ENCODE results near the gene TSPEAR. TPM values are rescaled to one million over a fixed set of nuclear protein-coding genes. Genes with fewer than 3 reads are reported as not detected.
"Not testable (repeated sequence)": the region's sequence is repeated elsewhere in the genome, so short reads cannot be mapped to it uniquely, and the experiment has no call there.

Gene TSPEAR
- total and polyA plus RNA-seq, 2 donors (not counting 1 experiment from before 2014, with no cell fraction given): not detected

- H2AFZ ChIP-seq (ENCODE audit: low read length): no peak overlapping the region
- no peak overlapping the region for H3K4me3 ChIP-seq (replicated peaks in 1 of 4; ENCODE audit: control extremely low read depth in 1 of 4, insufficient read depth in 1 of 4, low read depth in 3 of 4, low read length in 4 of 4)
- no peak for TF ChIP-seq EZH2 (IDR thresholded peaks at IDR 0.05; ENCODE audit: low read length, missing control alignments)
- TF ChIP-seq CTCF (conservative IDR thresholded peaks at IDR 0.05 in 1 of 2, IDR thresholded peaks at IDR 0.05 in 1 of 2; ENCODE audit: low read depth in 1 of 2, low read length in 2 of 2): no peak
- H3K9me3 ChIP-seq (ENCODE audit: control insufficient read depth, insufficient read depth, low read depth, low read length): no peaks in the 10 kb centered on the region
- H3K9ac ChIP-seq (ENCODE audit: insufficient read depth, low read length): no peak overlapping the region
- H3K27me3 ChIP-seq (ENCODE audit: control insufficient read depth, insufficient read depth, low read length): no peaks in the 10 kb centered on the region
- H3K4me1 ChIP-seq (ENCODE audit: control insufficient read depth, extremely low read depth, insufficient read depth, low read length): no peaks in the 10 kb centered on the region
- H3K27ac ChIP-seq (ENCODE audit: insufficient read depth, low read length): no peak overlapping the region
- no peaks in the 10 kb centered on the region for H3K79me2 ChIP-seq (ENCODE audit: control insufficient read depth, insufficient read depth, low read length)
- DNase-seq (ENCODE audit: low read depth in 2 of 2): no peak
- H3K36me3 ChIP-seq (ENCODE audit: control insufficient read depth, insufficient read depth, low read length): no peaks in the 10 kb centered on the region
- no peak overlapping the region for H3K4me2 ChIP-seq (ENCODE audit: extremely low read depth, insufficient read depth, low read length)
- no peaks in the 10 kb centered on the region for H4K20me1 ChIP-seq (ENCODE audit: control insufficient read depth, extremely low read depth, insufficient read depth, low read length)
These were observed 61.8 kb downstream of the TSPEAR start for GRCh38 chr21:44649521-44650100.

DNA sequence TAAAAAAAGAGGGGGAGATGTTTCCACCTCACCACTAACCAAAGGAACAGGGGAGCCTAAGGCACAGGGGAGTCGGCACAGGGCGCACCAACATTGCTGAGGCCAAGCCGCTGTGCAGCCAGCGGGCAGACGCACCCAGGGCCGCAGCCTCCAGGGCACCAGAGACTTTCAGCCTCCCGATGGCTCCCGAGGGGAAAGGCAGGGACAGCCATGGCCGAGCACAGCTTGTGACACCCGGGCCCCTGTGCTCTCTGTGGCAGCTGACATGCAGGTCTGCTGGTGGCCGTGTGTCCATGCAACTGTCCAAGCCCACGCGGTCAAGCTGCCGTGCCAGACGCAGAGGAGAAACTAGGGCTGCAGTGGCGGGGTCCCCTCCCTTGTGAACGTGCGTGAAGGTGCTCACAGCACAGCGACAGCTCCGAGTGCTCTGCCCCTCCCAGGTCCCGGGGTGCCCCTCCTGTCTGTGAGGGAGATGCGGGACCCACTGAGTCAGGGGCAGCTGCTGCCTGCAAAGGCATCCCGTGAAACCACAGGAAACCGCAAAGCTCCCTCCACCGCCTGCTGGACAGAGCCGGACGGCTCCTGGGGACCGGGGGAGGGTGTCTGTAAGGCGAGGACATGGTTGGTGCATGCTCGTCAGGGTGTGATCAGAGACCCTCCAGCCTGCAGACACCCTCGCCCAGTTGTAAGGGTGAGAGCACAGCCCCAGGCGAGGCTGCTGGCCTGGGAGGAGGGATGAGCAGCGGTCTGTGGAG, 62.6 kb downstream of the TSPEAR start:
- H3K4me3 ChIP-seq (replicated peaks in 1 of 4; ENCODE audit: control extremely low read depth in 1 of 4, insufficient read depth in 1 of 4, low read depth in 3 of 4, low read length in 4 of 4): no peak overlapping the region
- H3K79me2 ChIP-seq (ENCODE audit: control insufficient read depth, insufficient read depth, low read length): no peaks in the 10 kb centered on the region
- H3K27ac ChIP-seq (ENCODE audit: insufficient read depth, low read length): no peak overlapping the region
- no peaks in the 10 kb centered on the region for H3K27me3 ChIP-seq (ENCODE audit: control insufficient read depth, insufficient read depth, low read length)
- H3K9ac ChIP-seq (ENCODE audit: insufficient read depth, low read length): no peak overlapping the region
- no peak overlapping the region for H2AFZ ChIP-seq (ENCODE audit: low read length)
- no peak for DNase-seq (ENCODE audit: low read depth in 2 of 2)
- no peaks in the 10 kb centered on the region for H3K4me1 ChIP-seq (ENCODE audit: control insufficient read depth, extremely low read depth, insufficient read depth, low read length)
- TF ChIP-seq CTCF (conservative IDR thresholded peaks at IDR 0.05 in 1 of 2, IDR thresholded peaks at IDR 0.05 in 1 of 2; ENCODE audit: low read depth in 1 of 2, low read length in 2 of 2) (no peak), EZH2 (IDR thresholded peaks at IDR 0.05; ENCODE audit: low read length, missing control alignments) (no peak)
- no peaks in the 10 kb centered on the region for H4K20me1 ChIP-seq (ENCODE audit: control insufficient read depth, extremely low read depth, insufficient read depth, low read length)
- H3K36me3 ChIP-seq (ENCODE audit: control insufficient read depth, insufficient read depth, low read length): no peaks in the 10 kb centered on the region
- H3K4me2 ChIP-seq (ENCODE audit: extremely low read depth, insufficient read depth, low read length): no peak overlapping the region
- no peaks in the 10 kb centered on the region for H3K9me3 ChIP-seq (ENCODE audit: control insufficient read depth, insufficient read depth, low read depth, low read length)

- H3K4me1 ChIP-seq (ENCODE audit: control insufficient read depth, extremely low read depth, insufficient read depth, low read length): no peaks in the 10 kb centered on the region
- no peak overlapping the region for H3K4me2 ChIP-seq (ENCODE audit: extremely low read depth, insufficient read depth, low read length)
- H3K36me3 ChIP-seq (ENCODE audit: control insufficient read depth, insufficient read depth, low read length): no peaks in the 10 kb centered on the region
- H2AFZ ChIP-seq (ENCODE audit: low read length): no peak overlapping the region
- no peaks in the 10 kb centered on the region for H3K79me2 ChIP-seq (ENCODE audit: control insufficient read depth, insufficient read depth, low read length)
- TF ChIP-seq EZH2 (IDR thresholded peaks at IDR 0.05; ENCODE audit: low read length, missing control alignments) (no peak), CTCF (conservative IDR thresholded peaks at IDR 0.05 in 1 of 2, IDR thresholded peaks at IDR 0.05 in 1 of 2; ENCODE audit: low read depth in 1 of 2, low read length in 2 of 2) (no peak)
- no peaks in the 10 kb centered on the region for H3K27me3 ChIP-seq (ENCODE audit: control insufficient read depth, insufficient read depth, low read length)
- H4K20me1 ChIP-seq (ENCODE audit: control insufficient read depth, extremely low read depth, insufficient read depth, low read length): no peaks in the 10 kb centered on the region
- no peak for DNase-seq (ENCODE audit: low read depth in 2 of 2)
- H3K4me3 ChIP-seq (replicated peaks in 1 of 4; ENCODE audit: control extremely low read depth in 1 of 4, insufficient read depth in 1 of 4, low read depth in 3 of 4, low read length in 4 of 4): no peak overlapping the region
- H3K9ac ChIP-seq (ENCODE audit: insufficient read depth, low read length): no peak overlapping the region
- H3K9me3 ChIP-seq (ENCODE audit: control insufficient read depth, insufficient read depth, low read depth, low read length): no peaks in the 10 kb centered on the region
- H3K27ac ChIP-seq (ENCODE audit: insufficient read depth, low read length): no peak overlapping the region
These were observed 64.2 kb downstream of the TSPEAR start for GRCh38 chr21:44647222-44647552.

GRCh38 chr21:44646366-44647221, 64.8 kb downstream of the TSPEAR start, which contains the start of gene KRTAP10-11:
KRTAP10-11 (plus strand) TSS chr21:44646414; CDS start chr21:44646459, 45 bp downstream.
- not testable (repeated sequence) for H3K4me1 ChIP-seq (ENCODE audit: control insufficient read depth, extremely low read depth, insufficient read depth, low read length); H4K20me1 ChIP-seq (ENCODE audit: control insufficient read depth, extremely low read depth, insufficient read depth, low read length); DNase-seq (ENCODE audit: low read depth in 2 of 2); H3K4me2 ChIP-seq (ENCODE audit: extremely low read depth, insufficient read depth, low read length); H3K4me3 ChIP-seq (replicated peaks in 1 of 4; ENCODE audit: control extremely low read depth in 1 of 4, insufficient read depth in 1 of 4, low read depth in 3 of 4, low read length in 4 of 4); H3K79me2 ChIP-seq (ENCODE audit: control insufficient read depth, insufficient read depth, low read length); H3K36me3 ChIP-seq (ENCODE audit: control insufficient read depth, insufficient read depth, low read length); H3K9ac ChIP-seq (ENCODE audit: insufficient read depth, low read length); H2AFZ ChIP-seq (ENCODE audit: low read length); H3K9me3 ChIP-seq (ENCODE audit: control insufficient read depth, insufficient read depth, low read depth, low read length); H3K27ac ChIP-seq (ENCODE audit: insufficient read depth, low read length); H3K27me3 ChIP-seq (ENCODE audit: control insufficient read depth, insufficient read depth, low read length)

All from fibroblast of lung (primary cell).